Ishikawa (cell line): ENCODE data around the gene DOCK2.

Source experiments
- CEBPB ChIP-seq: IDR thresholded peaks from 2 replicates; pipeline ENCODE4 v1.6.1; 2012
- CREB1 ChIP-seq: IDR thresholded peaks from 2 replicates; pipeline ENCODE4 v1.6.1; 2012; ENCODE audit warnings: low read depth
- EGR1 ChIP-seq: IDR thresholded peaks from 2 replicates; pipeline ENCODE4 v1.6.1; 2012
- EP300 ChIP-seq: IDR thresholded peaks from 2 replicates; pipeline ENCODE4 v1.6.1; 2012; ENCODE audit warnings: borderline replicate concordance
- FOXM1 ChIP-seq: IDR thresholded peaks from 2 replicates; pipeline ENCODE4 v1.6.1; 2012; ENCODE audit warnings: low read depth, borderline replicate concordance
- NFIC ChIP-seq: IDR thresholded peaks from 2 replicates; pipeline ENCODE4 v1.6.1; 2012
- RAD21 ChIP-seq: IDR thresholded peaks from 2 replicates; pipeline ENCODE4 v1.6.1; 2012; ENCODE audit warnings: low read depth
- TAF1 ChIP-seq: IDR thresholded peaks from 2 replicates; pipeline ENCODE4 v1.6.1; 2012; ENCODE audit warnings: low read depth, mild to moderate bottlenecking
- TCF12 ChIP-seq: IDR thresholded peaks from 2 replicates; pipeline ENCODE4 v1.6.1; 2012; ENCODE audit warnings: low read depth
- TEAD4 ChIP-seq: IDR thresholded peaks from 2 replicates; pipeline ENCODE4 v1.6.1; 2012
- YY1 ChIP-seq: IDR thresholded peaks from 2 replicates; pipeline ENCODE4 v1.6.1; 2012; ENCODE audit warnings: low read depth
- ZBTB7A ChIP-seq: IDR thresholded peaks from 2 replicates; pipeline ENCODE4 v1.6.1; 2012; ENCODE audit warnings: low read depth
- TF ChIP-seq, protein P1 (sequence below): IDR thresholded peaks from 2 replicates; pipeline ENCODE4 v1.6.1; 2012
- TF ChIP-seq, protein P2 (sequence below): IDR thresholded peaks from 2 replicates; pipeline ENCODE4 v1.6.1; 2012
- TF ChIP-seq, protein P3 (sequence below): IDR thresholded peaks from 2 replicates; pipeline ENCODE4 v1.6.1; 2012; ENCODE audit warnings: low read depth, mild to moderate bottlenecking

DOCK2 gene

DNA sequence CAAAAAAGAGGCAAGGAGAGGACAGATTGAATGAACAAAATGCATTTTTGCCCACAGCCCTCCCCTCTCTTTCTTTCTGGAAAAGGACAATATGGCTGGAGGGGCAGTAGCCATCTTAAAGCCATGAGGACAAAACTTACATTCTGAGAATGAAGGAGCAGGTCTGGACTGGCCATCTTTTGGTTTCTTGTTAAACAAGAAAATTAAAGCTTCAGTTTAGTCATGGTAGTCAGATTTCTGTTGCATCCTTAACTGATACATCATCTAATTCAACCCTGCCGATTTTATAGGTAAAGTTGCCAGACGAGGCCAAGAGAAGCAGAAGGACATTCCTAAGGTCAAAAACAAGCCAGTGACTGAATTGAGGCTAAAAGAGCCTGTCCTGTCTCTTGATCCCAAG lies 374.7 kb downstream of the DOCK2 start:
- no peak for TF ChIP-seq EP300

DNA sequence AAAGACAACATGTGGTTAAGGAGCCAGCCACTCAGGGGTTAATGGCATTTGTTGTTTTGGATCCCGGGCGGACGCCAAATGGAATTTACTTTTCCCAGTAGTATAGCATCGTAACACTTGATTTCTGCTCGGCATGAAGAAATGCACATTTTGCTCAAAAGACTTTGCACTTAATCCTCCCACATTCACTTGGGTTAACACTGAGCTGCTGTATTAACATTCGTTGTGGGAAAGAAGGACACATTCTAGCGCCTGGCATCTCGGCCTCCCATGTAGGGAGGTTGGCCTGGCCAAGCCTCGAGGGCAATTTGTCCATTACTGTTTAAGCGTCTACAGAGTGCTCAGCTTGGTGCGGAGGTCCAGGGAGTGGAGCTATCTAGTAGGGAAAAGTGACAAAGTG lies 375.5 kb downstream of the DOCK2 start:
- TF ChIP-seq EGR1 = no peak

DNA sequence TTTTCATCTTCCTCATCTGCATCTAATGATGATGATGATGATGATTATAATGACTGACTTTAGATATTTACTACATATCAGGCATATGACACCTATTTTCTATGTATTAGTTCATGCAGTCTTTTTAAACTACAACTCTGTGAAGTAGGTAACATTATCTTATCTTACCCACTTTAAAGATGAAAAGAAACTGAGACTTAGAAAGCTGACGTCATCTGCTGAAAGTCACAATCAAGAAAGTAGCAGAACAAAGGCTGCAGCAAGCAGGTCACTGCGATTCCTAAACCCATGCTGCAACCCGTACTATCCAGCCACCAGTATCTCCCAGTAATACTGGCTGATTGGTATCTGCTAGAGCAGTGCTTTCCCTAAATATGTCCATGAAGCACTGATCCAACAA lies 383.3 kb downstream of the DOCK2 start:
- no peak for TF ChIP-seq FOXM1
- TF ChIP-seq EGR1 = no peak
- no peak for TF ChIP-seq TAF1
- no peak for TF ChIP-seq TCF12
- no peak for TF ChIP-seq CEBPB
- TF ChIP-seq, protein P1, sequence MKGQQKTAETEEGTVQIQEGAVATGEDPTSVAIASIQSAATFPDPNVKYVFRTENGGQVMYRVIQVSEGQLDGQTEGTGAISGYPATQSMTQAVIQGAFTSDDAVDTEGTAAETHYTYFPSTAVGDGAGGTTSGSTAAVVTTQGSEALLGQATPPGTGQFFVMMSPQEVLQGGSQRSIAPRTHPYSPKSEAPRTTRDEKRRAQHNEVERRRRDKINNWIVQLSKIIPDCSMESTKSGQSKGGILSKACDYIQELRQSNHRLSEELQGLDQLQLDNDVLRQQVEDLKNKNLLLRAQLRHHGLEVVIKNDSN = no peak
- TF ChIP-seq, protein P2, sequence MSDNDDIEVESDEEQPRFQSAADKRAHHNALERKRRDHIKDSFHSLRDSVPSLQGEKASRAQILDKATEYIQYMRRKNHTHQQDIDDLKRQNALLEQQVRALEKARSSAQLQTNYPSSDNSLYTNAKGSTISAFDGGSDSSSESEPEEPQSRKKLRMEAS = no peak
- no peak for TF ChIP-seq ZBTB7A
- TF ChIP-seq, protein P3, sequence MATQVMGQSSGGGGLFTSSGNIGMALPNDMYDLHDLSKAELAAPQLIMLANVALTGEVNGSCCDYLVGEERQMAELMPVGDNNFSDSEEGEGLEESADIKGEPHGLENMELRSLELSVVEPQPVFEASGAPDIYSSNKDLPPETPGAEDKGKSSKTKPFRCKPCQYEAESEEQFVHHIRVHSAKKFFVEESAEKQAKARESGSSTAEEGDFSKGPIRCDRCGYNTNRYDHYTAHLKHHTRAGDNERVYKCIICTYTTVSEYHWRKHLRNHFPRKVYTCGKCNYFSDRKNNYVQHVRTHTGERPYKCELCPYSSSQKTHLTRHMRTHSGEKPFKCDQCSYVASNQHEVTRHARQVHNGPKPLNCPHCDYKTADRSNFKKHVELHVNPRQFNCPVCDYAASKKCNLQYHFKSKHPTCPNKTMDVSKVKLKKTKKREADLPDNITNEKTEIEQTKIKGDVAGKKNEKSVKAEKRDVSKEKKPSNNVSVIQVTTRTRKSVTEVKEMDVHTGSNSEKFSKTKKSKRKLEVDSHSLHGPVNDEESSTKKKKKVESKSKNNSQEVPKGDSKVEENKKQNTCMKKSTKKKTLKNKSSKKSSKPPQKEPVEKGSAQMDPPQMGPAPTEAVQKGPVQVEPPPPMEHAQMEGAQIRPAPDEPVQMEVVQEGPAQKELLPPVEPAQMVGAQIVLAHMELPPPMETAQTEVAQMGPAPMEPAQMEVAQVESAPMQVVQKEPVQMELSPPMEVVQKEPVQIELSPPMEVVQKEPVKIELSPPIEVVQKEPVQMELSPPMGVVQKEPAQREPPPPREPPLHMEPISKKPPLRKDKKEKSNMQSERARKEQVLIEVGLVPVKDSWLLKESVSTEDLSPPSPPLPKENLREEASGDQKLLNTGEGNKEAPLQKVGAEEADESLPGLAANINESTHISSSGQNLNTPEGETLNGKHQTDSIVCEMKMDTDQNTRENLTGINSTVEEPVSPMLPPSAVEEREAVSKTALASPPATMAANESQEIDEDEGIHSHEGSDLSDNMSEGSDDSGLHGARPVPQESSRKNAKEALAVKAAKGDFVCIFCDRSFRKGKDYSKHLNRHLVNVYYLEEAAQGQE = no peak
- no peak for TF ChIP-seq RAD21
- TF ChIP-seq EP300 = no peak
- no peak for TF ChIP-seq TEAD4
- no peak for TF ChIP-seq NFIC
- TF ChIP-seq YY1 = no peak
- TF ChIP-seq CREB1 = no peak

DNA sequence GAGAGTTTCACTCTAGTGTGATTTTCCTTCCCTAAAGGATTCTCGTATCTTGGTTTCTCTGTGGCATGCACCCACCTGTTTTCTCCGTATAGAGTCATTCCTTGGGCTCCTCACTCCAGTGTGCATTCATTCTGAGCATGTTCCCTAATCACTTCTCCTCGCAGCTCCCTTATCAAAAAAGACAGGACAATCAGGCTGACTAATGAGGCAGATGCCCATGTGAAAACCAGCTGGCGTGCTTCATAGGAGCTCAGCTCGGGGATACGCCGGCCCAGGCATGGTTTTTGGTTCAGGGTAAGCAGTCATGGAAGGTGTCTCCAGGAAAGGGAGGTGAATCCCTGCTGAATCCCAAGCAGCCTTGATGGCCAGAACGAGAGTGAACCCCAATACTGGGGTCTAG lies 384.4 kb downstream of the DOCK2 start:
- TF ChIP-seq EGR1 (no peak), TAF1 (no peak), TEAD4 (no peak), EP300 (no peak), ZBTB7A (no peak), TCF12 (no peak), RAD21 (no peak), FOXM1 (no peak)
- TF ChIP-seq, protein P3 = no peak
- TF ChIP-seq, protein P1 = no peak

DNA sequence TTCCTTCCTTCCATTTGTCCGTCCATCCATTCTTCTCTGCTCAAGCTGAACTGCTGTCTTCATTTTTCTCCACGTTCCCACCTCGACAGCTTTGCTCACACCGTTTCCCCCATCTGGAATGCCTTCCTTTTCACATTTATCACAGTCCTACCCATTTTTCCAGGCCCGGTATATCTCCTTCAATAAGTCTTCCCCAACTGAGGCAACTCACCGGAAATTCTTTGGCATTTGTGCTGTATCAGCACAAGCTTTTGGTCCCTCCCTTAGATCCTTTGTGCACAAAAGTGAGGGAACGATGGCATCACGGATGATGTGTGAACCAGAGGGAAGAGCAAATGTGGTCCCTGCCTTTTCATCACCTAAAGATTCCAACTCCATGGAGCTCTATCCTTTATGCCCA lies 388.8 kb downstream of the DOCK2 start:
- TF ChIP-seq CEBPB (no peak), TCF12 (no peak), RAD21 (no peak), EGR1 (no peak), FOXM1 (no peak), YY1 (no peak)
- TF ChIP-seq, protein P1 = no peak
- TF ChIP-seq, protein P2 = no peak

DNA sequence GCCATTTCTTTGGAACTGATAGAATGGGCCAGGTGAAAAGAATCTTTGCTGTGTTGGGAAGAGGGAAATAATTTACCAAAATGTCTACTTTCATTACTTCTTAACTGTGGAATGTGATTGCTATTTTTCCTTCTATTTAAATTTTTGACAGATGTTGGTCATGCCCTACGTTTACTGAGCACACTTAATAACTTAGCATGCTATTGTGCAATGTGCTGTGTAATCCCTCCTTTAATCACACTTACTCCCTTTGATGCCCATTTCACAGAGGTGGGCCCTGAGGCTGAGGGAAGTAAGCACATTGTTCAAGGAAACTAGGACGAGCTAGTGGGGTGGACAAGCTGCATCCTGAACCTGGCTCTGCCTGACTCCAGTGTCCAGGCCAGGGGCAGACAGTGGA lies 391.0 kb downstream of the DOCK2 start:
- no peak for TF ChIP-seq CREB1
- no peak for TF ChIP-seq ZBTB7A
- TF ChIP-seq YY1 = no peak
- no peak for TF ChIP-seq EGR1
- no peak for TF ChIP-seq CEBPB
- TF ChIP-seq TEAD4 = no peak
- TF ChIP-seq, protein P3 = no peak
- no peak for TF ChIP-seq EP300
- no peak for TF ChIP-seq TAF1
- no peak for TF ChIP-seq FOXM1
- no peak for TF ChIP-seq TCF12
- TF ChIP-seq RAD21 = no peak
- no peak for TF ChIP-seq NFIC
- TF ChIP-seq, protein P1 = no peak
- TF ChIP-seq, protein P2 = no peak
